Glomerular visceral epithelial cell (primary cell): Measurements from ENCODE around the gene SLC9A6.
A peak's percentile ranks its signal among the peaks of the same experiment; 100 is the strongest.
"Not testable (repeated sequence)": the region's sequence is repeated elsewhere in the genome, so short reads cannot be mapped to it uniquely, and the experiment has no call there.

Experiments used
- DNase-seq: peaks from one replicate; pipeline ENCODE4 v3.0.0-alpha.2; 2016; ENCODE audit errors: extremely low spot score

The SLC9A6 gene

GRCh38 chrX:136063340-136064079 lies 78.3 kb downstream of the SLC9A6 start:
- no peak for DNase-seq

- no peak for DNase-seq
Measured at GRCh38 chrX:136064661-136065043, 79.4 kb downstream of the SLC9A6 start.

- DNase-seq = peak; percentile 25
Measured at GRCh38 chrX:136065044-136065671, 79.9 kb downstream of the SLC9A6 start.

DNA sequence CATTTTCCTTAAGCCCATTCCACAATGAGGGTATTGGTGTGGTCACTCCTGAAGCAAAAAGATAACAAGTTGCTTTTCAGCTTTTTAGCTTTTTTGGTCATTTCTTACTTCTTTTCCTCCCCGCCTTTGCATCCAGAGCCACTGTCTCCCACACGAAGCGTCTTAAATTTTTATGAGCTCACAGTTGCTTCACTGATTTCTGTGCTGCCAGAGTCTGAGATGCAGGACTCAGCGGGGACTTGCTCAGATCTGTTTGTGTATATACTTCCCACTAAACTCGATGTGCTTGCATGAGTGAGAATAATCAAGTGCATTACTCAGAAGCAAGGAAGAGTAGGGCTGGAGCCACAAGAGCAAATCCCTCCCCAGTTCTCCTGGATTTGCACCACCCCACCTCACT lies 81.9 kb downstream of the SLC9A6 start:
- DNase-seq = no peak

- no peak for DNase-seq
Measured at GRCh38 chrX:136067966-136068365, 82.7 kb downstream of the SLC9A6 start.

DNA sequence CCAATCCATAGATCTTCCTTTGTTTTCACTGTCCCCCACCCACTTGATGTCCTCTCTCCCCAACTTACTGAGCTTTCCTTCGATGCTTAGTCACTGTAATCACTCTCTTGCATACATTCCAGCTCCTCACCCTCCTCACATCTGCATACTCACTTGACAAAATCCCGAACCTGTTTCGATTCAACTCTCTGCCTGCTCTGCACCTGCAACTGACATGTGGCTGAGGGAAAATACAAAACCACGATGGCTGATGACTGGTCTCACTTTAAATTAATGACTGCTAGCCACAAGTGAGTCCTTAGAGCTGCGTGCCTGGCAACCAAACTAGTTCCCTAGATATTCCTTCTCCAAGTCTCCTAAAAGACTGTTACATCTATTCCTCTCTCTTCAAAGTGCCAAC lies 91.7 kb downstream of the SLC9A6 start:
- no peak for DNase-seq

GRCh38 chrX:136080766-136081165 lies 95.5 kb downstream of the SLC9A6 start:
- DNase-seq = no peak

DNA sequence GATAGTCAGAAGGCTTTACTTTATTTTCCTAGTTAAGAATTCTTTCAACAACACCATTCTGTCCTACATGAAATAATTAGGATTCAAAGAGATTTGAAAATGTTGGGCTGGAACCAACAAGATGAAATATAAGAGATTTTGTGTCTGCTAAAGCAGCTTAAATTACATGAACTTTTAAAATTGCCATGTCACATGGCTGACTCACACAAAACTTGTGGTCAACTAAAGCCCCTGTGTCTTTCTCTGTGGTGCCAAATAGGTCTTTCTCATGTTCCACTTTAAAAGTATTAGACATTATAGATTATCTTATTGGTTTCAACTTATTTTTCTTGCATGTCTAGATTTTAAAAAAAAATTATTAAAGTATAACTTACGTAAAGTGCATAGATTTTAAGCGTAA lies 101.3 kb downstream of the SLC9A6 start:
- DNase-seq = no peak

DNA sequence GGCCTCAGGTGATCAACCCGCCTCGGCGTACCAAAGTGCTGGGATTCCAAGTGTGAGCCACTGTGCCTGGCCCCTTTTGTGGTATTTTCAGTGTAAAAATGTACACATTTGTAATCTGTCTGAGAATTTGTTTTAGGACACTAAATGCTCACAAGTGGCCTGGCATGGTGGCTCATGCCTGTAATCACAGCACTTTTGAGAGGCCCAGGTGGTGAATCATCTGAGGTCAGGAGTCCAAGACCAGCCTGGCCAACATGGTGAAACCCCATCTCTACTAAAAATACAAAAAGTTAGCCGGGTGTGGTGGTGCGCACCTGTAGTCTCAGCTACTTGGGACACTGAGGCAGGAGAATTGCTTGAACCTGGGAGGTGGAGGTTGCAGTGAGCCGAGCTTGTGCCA lies 106.7 kb downstream of the SLC9A6 start:
- not testable (repeated sequence) for DNase-seq

- no peak for DNase-seq
Measured at GRCh38 chrX:136094962-136095361, 109.7 kb downstream of the SLC9A6 start.
